Measurements from ENCODE around the gene PARD3.
"Not testable (repeated sequence)": the region's sequence is repeated elsewhere in the genome, so short reads cannot be mapped to it uniquely, and the experiment has no call there.

Gene PARD3

DNA sequence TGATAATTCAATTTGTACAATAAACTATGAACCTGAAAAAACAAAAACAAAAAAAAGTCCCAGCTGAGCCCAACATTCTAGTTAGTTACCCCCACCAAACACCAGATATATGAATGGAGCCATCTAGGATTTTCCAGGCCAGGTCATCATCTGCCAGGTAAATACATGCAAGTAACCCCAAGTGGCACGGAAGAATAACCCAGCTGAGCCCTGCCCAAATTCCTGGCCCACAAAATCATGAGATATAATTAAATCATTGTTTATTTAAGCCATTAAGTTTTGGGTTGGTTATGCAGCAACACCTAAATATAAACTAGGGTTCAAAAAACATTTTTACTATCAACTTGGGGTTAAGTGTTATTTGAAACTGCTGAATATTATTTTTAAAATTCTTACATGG lies 19.0 kb downstream of the PARD3 start:
- DNase-seq: no peak

GRCh38 chr10:34795334-34795733 lies 19.8 kb downstream of the PARD3 start:
- no peak for DNase-seq

- DNase-seq: no peak
Observed at GRCh38 chr10:34794835-34795234, 20.3 kb downstream of the PARD3 start.

DNA sequence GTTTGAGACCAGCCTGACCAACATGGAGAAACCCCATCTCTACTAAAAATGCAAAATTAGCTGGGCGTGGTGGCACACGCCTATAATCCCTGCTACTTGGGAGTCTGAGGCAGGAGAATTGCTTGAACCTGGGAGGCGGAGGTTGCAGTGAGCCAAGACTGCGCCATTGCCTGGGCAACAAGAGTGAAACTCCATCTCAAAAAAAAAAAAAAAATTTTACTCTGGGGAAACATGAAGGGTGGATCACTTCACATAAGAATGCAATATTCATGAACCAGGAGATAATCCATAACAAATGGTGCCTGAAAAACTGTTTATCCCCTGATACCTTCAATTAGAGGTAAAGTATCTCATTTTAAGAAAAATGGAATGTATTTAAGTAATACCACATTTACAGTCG lies 21.5 kb downstream of the PARD3 start:
- DNase-seq: not testable (repeated sequence)

- DNase-seq: no peak
Observed at GRCh38 chr10:34792881-34793280, 22.2 kb downstream of the PARD3 start.

- DNase-seq: no peak
Observed at GRCh38 chr10:34791947-34792346, 23.1 kb downstream of the PARD3 start.

DNA sequence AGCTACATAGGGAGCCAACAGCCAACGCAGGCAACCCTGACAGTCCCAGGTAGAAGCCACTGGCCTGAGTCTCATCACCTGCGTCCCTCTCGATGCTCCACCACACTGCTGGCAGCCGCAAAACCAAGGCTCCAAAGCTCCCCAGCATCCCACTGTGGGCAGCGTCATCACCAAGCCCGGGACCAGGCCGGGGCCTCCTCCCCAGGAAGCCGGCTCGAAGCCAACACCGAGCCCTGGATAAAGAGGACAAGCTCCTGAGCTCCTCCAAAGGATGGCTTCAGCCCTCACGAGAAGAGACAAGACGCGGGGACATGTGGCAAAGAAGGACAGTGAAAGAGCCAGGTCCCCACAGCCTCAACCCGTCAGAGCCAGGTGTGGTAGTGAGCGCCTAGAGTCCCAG lies 23.9 kb downstream of the PARD3 start:
- no peak for DNase-seq

DNA sequence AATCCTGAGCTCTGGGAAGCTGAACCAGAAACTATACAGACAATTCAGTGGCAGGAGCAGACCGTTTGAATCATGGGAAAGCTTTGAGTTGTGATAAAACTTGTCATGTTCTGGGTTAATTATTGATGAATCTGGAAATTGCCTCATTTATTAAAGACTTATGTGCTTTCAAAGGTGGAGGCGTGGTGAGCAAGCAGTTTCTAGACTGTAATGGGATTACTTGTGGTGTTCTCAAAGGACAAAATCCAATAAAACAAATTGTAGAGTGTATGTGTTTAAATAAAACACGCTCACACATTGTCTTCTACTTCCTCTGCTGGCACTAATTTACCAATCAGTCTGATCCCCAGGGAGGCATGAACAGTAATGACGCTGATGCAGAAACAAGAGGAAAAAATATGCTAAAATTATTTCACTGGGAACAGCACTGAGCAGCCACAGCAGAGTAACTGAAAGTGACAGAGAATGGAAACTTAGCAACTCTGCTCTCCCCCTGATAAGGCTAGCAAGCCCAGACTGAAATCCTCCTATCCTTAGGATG lies 25.1 kb downstream of the PARD3 start:
- DNase-seq: peak; percentile 30

DNA sequence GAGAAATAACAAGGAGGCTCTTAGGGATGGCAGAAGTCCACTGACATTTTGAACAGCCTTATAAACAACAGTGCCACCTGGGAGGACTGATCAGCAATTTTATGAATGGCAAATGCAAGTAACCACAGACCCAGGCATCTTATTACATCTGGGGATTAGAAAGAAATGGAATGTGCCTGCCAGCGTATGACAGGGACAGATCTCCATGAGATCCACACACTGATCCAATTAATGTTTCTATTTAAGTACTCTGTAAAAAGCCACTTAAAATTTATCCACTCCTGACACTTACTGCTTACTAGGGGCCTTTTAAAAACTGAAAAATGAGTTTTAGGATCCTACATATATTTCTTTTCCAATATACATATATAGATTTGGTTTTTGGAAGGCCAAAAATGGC lies 28.6 kb downstream of the PARD3 start:
- peak; percentile 79 for DNase-seq

DNA sequence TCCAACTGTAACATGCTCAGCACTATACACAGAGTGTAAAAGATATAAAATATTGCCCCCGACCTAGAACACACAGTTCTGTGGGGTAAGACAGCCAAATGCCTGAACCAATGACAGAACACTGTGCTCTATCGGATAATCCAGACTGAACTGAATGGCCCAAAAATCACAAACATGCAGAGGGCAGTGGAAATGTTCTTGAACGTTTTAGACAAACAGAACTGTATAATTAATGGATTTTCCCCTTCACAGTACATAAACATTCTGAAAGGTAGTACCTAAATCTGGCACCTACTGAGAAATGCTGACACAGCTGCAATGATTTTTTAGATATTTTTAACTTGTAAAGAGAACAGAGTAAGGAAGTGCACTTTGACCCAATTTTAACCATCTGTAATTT lies 33.4 kb downstream of the PARD3 start:
- no peak for DNase-seq

- DNase-seq: peak; percentile 35
Observed at GRCh38 chr10:34780818-34781380, 34.2 kb downstream of the PARD3 start.

GRCh38 chr10:34778237-34778636 lies 36.9 kb downstream of the PARD3 start:
- DNase-seq: no peak

DNA sequence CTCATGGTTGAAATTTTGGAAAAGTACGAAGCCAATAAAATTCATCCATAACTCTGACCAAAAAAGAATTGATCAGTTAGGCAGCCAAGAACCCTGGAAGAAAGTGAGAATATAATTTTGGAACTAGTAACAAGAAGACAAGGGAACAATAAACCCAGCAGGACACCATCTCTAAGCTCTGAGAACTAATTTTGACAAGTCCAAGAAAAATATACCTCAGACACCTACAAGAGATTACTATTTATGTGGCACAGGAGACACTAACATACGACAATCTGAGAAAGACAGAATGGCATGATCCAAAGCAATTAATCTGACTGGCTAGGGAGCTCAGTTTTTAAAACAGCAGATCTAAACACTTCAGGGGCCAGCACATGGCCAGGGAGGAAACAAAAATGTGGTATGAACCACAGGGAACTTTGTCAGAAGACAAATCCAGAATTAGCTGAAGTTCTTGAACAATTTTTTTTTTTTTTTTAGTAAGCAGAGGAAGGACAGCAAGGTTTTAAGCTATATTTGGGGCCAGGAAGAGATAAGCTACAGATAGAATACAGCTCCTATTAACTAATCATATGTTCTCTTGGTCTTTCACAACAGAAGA lies 38.9 kb downstream of the PARD3 start:
- DNase-seq: no peak

- no peak for DNase-seq
Observed at GRCh38 chr10:34775044-34775637, 40.0 kb downstream of the PARD3 start.

GRCh38 chr10:34773636-34774630 lies 41.2 kb downstream of the PARD3 start:
- DNase-seq: no peak

GRCh38 chr10:34771525-34771924 lies 43.6 kb downstream of the PARD3 start:
- no peak for DNase-seq

GRCh38 chr10:34771106-34771505 lies 44.0 kb downstream of the PARD3 start:
- DNase-seq: no peak

- DNase-seq: no peak
Observed at GRCh38 chr10:34769899-34770298, 45.2 kb downstream of the PARD3 start.

- DNase-seq: no peak
Observed at GRCh38 chr10:34768972-34769330, 46.1 kb downstream of the PARD3 start.

- peak; percentile 34 for DNase-seq
Observed at GRCh38 chr10:34768261-34768971, 46.7 kb downstream of the PARD3 start.

DNA sequence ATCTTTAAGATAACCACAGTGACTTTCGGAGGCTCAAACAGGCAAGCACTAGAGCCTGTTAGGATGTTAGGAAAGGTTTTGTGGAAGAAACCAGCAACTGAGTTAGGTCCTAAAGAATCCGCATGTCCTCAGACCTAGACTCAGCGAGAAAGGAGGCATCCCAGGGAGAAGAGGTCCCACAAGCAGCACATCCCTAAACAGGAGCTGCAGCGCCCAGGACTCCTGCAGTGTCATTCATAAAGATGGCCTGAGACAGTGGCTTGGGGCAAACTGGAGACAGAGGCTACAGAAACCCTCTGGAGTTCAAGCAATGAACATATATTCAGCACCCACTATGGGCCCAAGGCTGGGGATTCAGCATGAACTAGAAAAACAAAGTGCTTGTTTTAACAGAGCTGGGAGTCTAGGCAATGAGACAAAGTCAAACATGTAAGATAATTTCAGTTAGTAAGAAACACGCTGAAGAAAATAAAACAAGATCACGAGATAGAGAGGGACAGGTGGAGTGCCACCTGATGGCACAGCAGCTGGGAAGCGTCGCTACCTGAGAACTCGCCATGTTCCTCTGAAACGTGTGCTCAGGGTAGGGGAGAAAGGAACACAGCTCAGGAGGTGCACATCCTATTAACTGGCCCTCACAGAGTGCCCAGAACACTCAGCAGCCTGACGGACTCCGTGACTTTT lies 48.1 kb downstream of the PARD3 start:
- DNase-seq: no peak

DNA sequence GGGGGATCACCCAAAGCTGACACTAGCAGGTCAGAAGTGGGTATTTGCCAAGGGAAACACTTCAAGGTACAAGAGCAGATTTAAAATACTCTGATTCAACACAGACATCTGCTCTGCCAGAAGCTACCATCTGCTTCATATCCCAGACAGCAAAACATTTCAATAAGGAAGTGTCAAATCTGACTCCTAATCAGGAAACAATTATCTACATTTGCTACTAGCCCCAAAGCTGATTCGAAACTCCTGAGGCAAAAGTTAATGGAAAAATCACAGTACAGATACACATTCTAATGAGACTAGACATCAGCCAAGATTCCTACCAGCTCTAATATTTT lies 48.9 kb downstream of the PARD3 start:
- peak; percentile 17 for DNase-seq

Data from fibroblast of skin of scalp (primary cell).